Hypothalamus (tissue), 51 donors: Measurements from ENCODE around the gene ERO1B.
A peak's percentile ranks its signal among the peaks of the same experiment; 100 is the strongest.

ENCODE experiments used
- DNase-seq, 51 donors: peaks; one replicate each; lab custom pipeline; 2025; lab: John Stamatoyannopoulos, UW

The ERO1B gene

DNA sequence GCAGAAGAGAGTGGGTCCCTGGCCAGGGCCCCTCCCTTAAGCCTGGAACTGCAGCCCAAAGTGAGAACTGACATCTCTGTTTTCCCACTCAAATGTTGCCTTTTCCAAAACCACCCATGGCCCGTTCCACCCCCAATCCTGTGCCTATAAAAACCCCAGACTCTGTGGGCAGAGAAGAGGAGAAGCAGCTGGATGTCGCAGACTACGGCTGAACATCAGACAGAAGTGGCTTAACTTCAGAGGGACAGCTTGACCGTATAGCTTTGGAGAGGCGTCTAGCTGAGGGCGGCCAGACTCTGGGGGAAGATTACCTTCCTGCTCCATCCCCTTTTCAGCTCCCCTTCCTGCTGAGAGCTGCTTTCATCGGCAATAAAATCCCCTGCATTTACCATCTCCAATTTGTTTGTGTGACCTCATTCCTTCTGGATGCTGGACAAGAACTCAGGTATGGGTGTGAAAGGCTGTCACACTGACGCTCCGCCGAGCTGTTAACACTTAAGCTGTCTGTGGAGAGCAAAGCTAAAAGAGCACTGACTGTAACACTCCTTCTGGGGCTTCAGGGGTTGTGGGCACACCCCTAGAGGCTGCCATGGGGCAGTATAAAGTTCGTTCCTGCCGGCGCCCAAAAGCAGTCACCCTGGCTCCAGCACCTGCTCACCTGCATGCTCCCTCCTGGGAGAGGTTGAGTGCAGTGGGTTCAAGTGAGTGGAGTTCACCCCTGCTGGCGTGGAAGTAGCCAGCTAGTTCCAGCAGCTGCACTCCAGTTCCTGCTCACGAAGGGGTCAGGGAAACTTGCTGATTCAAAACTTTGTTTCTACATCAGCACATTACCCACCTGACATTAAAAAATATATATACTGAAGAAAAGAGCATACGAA, 19.6 kb upstream of the ERO1B start:
- no peak for DNase-seq

- no peak for DNase-seq
Observed at GRCh38 chr1:236297161-236297560, 15.4 kb upstream of the ERO1B start.

DNA sequence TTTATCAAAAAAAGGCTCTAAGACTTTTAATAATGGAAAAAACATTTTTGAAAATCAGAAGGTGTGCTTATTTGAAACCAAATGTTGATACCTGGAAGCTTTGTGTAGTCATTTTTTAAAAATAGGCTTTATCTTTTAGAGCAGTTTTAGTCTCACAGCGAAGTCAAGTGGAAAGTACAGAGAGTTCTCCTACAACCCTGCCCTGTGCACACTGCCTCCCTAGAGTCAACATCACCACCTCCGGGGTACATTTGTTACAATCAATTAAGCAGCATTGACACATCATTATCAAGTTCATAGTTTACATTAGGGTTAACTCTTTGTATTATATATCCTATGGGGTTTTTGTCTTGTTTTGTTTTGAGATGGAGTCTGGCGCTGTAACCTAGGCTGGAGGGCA, 10.7 kb upstream of the ERO1B start:
- DNase-seq = no peak

DNA sequence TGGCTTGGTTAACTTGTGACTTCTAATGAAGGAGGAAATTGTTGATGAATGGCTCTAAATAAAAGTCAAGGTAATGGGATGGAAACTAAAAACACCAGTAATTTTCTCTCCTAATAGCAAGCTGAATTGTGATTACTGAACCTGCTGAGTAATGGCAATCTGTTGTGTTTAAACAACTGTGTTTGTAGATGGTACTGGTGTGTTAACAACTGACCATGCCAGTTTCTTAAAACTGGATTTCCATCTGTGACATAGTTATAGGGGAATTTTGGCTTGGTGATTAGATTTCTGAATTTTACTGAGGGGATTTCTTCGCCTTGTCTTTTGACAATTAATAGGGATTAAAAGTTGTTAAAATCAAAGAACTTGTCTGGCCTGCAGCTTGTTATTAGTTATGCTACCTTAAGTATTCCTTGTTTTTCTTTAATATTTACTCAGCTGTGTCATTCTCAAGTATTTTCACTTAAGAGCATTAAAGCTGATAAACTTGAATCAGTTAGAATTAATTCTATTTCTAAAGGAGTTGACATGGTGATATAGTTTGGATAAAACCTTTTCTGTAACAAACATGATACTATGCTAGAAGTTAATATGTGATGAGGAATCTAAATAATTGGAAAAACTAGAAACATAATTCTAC, 7.9 kb upstream of the ERO1B start:
- DNase-seq = no peak

- DNase-seq = no peak
Observed at GRCh38 chr1:236288620-236288976, 6.8 kb upstream of the ERO1B start.

GRCh38 chr1:236287757-236288619, 6.2 kb upstream of the ERO1B start:
- DNase-seq = peak in 1 of 51 donors; percentile 52

DNA sequence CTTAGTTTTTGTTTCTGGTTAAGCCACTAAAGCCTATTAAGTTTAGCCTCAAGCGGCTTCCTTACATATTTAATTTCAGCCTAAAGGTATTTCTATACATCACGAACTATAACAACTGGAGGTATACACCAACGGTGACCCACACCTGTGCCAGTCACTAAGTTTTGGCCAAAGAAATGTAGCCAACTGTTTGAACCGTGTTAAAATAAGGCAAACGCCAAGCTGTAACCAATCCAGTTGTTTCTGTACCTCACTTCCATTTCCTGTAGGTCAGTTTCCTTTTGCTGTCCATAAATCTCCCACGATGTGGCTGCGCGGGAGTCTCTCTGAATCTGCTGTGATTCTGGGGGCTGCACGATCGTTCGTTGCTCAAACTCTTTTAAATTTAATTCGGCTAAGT, 5.6 kb upstream of the ERO1B start:
- no peak for DNase-seq

DNA sequence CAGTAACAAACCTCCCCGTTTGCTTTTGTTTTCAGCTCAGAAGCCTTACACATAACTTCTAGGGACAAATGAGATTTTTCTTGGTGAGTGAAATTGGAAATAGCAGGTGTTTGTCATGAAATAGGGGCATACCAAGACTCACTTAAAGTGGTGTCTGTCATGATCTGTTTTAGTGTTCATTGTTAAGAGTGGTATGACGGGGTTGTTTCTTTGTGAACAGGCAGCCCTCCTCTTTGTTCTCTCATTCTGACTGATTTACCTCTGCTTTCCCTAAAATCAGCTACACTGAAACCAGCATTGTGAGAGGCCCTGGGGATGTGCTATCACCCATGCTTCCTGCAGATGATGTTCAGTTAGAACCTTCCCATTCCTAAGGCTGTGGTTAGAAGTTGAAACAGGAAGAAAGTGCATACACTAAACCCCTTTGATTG, 2.5 kb upstream of the ERO1B start:
- DNase-seq = no peak

DNA sequence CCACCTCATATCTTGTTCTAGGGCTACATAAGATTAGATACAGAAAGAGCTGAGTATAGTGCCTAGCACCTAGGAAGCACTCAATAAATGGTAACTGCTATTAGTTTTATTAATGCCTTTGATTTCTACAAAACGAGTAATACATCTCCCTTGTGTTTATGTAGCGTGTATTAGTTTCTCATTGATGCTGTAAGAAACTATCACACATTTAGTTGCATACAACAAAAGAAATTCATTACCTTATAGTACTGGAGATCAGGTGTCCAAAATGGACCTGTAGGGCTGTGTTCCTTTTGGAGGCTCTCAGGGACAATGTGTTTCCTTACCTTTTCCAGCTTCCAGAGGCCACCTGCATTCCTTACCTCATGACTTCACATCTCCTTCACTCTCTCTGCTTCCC, 961 bp upstream of the ERO1B start:
- no peak for DNase-seq

- DNase-seq = peak in 2 of 51 donors; percentile 30 to 46
Observed at GRCh38 chr1:236282425-236282716, 613 bp upstream of the ERO1B start.

DNA sequence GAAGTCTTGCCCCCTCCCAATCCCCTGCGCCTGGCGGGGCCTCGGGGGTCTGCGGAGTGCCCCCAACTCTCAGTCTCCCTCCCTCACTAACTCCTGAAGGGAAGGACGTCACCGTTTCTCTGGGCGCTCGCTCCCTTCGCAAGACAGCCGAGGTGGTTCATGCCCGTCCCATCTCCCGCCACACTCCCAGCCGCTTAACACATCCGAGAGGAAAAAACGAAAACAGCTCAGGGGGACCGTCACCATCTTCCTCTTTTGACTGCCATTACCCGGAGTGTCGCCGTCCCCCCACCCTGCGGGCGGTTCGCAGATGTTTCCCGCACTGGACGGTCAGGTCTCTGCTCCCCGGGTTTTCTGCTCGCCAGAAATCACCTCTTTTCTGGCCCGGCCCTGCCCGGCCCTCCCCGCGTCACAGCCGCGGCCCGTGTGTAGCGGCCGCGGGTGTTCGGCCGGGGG, 532 bp downstream of the ERO1B start:
- peak in 28 of 51 donors; percentile 6 to 56 (median 34) for DNase-seq

GRCh38 chr1:236280438-236281197, 1.1 kb downstream of the ERO1B start:
- peak in 14 of 51 donors; percentile 4 to 49 (median 30) for DNase-seq

DNA sequence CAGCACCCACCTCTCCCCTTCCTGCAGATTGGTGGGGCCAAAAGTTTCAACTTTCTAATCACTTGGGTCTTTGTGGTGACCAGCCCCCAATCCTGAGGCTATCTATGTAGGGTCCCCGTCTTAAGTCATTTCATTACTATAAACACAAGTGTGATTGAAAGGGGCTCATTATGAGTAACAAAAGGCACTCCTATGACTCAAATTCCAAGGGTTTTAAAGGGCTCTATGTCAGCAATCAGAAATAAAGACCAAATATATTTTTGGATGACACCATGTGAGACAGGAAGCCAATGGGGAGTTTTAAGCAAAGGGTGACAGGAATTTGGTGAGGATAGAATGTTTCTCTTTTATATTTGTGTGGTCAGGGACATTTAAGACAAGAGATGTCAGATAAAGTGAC, 6.2 kb downstream of the ERO1B start:
- DNase-seq = no peak

DNA sequence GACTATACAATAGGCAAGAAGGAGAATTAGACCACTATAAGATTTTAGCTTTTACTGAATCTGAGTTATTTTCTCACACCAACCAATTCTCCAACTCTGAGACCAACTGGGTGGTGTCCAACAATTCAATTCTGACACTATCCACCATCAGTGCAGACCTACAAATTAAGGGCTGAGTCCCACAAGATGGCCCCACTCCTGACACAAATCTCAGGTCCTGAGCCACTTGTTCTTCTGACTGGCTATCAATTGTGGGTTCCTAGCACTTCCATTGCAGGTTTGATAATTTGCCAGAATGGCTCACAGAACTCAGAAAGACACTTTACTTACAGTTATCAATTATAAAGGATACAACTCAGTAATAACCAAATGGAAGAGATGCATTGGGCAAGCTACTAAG, 6.7 kb downstream of the ERO1B start:
- no peak for DNase-seq

GRCh38 chr1:236273358-236273757, 8.4 kb downstream of the ERO1B start:
- no peak for DNase-seq

GRCh38 chr1:236269439-236269838, 12.3 kb downstream of the ERO1B start:
- DNase-seq = peak in 1 of 51 donors; percentile 2

GRCh38 chr1:236261898-236262297, 19.9 kb downstream of the ERO1B start:
- no peak for DNase-seq

- DNase-seq = no peak
Observed at GRCh38 chr1:236261033-236261432, 20.7 kb downstream of the ERO1B start.

- DNase-seq = no peak
Observed at GRCh38 chr1:236259043-236259442, 22.7 kb downstream of the ERO1B start.

DNA sequence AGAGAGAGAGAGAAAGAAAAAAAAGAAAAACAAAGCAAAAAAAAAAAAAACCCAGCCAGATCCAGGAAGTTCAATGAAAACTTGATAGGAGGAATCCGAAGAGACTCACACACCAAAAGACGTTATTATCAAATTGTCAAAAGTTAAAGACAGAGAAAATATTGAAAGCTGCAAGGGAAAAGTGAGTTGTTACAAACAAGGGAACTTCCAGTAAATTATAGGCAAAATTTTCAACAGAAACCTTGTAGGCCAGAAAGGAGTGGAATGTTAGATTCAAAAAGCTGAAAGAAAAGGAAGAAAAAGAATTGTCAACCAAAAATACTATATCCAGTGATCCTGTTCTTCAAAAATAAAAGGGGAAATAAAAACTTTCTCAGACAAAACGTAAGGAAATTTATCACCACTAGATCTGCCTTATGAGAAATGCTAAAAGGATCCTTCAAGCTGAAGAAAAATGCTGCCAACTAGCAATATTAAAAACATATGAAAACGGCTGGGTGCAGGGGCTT, 23.6 kb downstream of the ERO1B start:
- no peak for DNase-seq
